ENCODE results near the gene CHN2. TPM values are rescaled to one million over a fixed set of nuclear protein-coding genes. Genes with fewer than 3 reads are reported as not detected.

CHN2 gene
- total RNA-seq, 4 donors from 2014 or later, result 8.0 to 9.8 (median 8.9) TPM

- Histone ChIP-seq H3K9me3 (no peaks in the 10 kb centered on the region), H3K27me3 (no peaks in the 10 kb centered on the region), H3K4me3 (no peak overlapping the region), H3K4me1 (no peaks in the 10 kb centered on the region), H3K27ac (replicated peaks in 1 of 4) (no peak overlapping the region), H3K36me3 (no peaks in the 10 kb centered on the region)
- intact Hi-C loops (cut with DNase I), result no loop called here
- DNase-seq (ENCODE audit: extremely low spot score), result no peak
- 55% methylated on average over 3 of the region's 3 CpGs for WGBS
- TF ChIP-seq EP300 (IDR thresholded peaks at IDR 0.05) (no peak), POLR2A (IDR thresholded peaks at IDR 0.05; ENCODE audit: low read depth) (no peak), CTCF (IDR thresholded peaks at IDR 0.05) (no peak)
Observed at GRCh38 chr7:29237489-29237888, 42.9 kb downstream of the CHN2 start.

GRCh38 chr7:29239638-29240037 is 45.1 kb downstream of the CHN2 start:
- H3K9me3 ChIP-seq, result no peaks in the 10 kb centered on the region
- intact Hi-C loops (cut with DNase I), result no loop called here
- no peaks in the 10 kb centered on the region for H3K27me3 ChIP-seq
- no peak overlapping the region for H3K27ac ChIP-seq (replicated peaks in 1 of 4)
- 94% methylated on average over 1 of the region's 1 CpG for WGBS
- H3K4me3 ChIP-seq, result no peak overlapping the region
- DNase-seq (ENCODE audit: extremely low spot score), result no peak
- no peaks in the 10 kb centered on the region for H3K36me3 ChIP-seq
- H3K4me1 ChIP-seq, result peaks cover 0 to 4% (median 0%) of the 10 kb centered on the region in 4 donors
- TF ChIP-seq POLR2AphosphoS5 (IDR thresholded peaks at IDR 0.05) (no peak), CTCF (IDR thresholded peaks at IDR 0.05) (peak in 2 of 3 experiments; percentile 14 to 27)

- no peak overlapping the region for H3K27ac ChIP-seq (replicated peaks in 1 of 4)
- DNase-seq (ENCODE audit: extremely low spot score), result no peak
- no peaks in the 10 kb centered on the region for H3K27me3 ChIP-seq
- TF ChIP-seq POLR2AphosphoS5 (IDR thresholded peaks at IDR 0.05) (no peak), POLR2A (IDR thresholded peaks at IDR 0.05; ENCODE audit: low read depth) (no peak), CTCF (IDR thresholded peaks at IDR 0.05) (no peak), EP300 (IDR thresholded peaks at IDR 0.05) (no peak)
- H3K9me3 ChIP-seq, result no peaks in the 10 kb centered on the region
- intact Hi-C loops (cut with DNase I), result no loop called here
- peaks cover 0 to 5% (median 2%) of the 10 kb centered on the region in 4 donors for H3K4me1 ChIP-seq
- H3K36me3 ChIP-seq, result no peaks in the 10 kb centered on the region
- no peak overlapping the region for H3K4me3 ChIP-seq
- 73% methylated on average over 3 of the region's 3 CpGs for WGBS
Observed at GRCh38 chr7:29242265-29242664, 47.7 kb downstream of the CHN2 start.

- intact Hi-C loops (cut with DNase I), result no loop called here
- Histone ChIP-seq H3K27ac (replicated peaks in 1 of 4) (no peak overlapping the region), H3K4me1 (peaks cover 0 to 11% (median 4%) of the 10 kb centered on the region in 4 donors), H3K4me3 (no peak overlapping the region), H3K9me3 (no peaks in the 10 kb centered on the region), H3K27me3 (no peaks in the 10 kb centered on the region), H3K36me3 (no peaks in the 10 kb centered on the region)
- WGBS, result 81% methylated on average over 11 of the region's 11 CpGs
- DNase-seq (ENCODE audit: extremely low spot score), result no peak
- TF ChIP-seq POLR2AphosphoS5 (IDR thresholded peaks at IDR 0.05) (no peak), EP300 (IDR thresholded peaks at IDR 0.05) (no peak), CTCF (IDR thresholded peaks at IDR 0.05) (no peak), POLR2A (IDR thresholded peaks at IDR 0.05; ENCODE audit: low read depth) (no peak)
Observed at GRCh38 chr7:29243910-29244655, 49.5 kb downstream of the CHN2 start.
